Retinal pigment epithelial cell (primary cell): Measurements from ENCODE around the gene KRT14.
"Not testable (repeated sequence)": the region's sequence is repeated elsewhere in the genome, so short reads cannot be mapped to it uniquely, and the experiment has no call there.

Experiments used
- DNase-seq: peaks from one replicate; pipeline ENCODE4 v3.0.0-alpha.2; 2010; ENCODE audit warnings: low read depth
- H3K4me3 ChIP-seq: 2 replicates; pipeline ENCODE4 v1.5.1; 2011; ENCODE audit warnings: mild to moderate bottlenecking, low read length, control low read depth, moderate library complexity
- TF ChIP-seq, protein P1 (sequence below): conservative IDR thresholded peaks from 2 replicates; pipeline ENCODE4 v1.5.1; 2011; ENCODE audit warnings: low read depth, low read length, control low read depth, inconsistent platforms

The KRT14 gene

DNA sequence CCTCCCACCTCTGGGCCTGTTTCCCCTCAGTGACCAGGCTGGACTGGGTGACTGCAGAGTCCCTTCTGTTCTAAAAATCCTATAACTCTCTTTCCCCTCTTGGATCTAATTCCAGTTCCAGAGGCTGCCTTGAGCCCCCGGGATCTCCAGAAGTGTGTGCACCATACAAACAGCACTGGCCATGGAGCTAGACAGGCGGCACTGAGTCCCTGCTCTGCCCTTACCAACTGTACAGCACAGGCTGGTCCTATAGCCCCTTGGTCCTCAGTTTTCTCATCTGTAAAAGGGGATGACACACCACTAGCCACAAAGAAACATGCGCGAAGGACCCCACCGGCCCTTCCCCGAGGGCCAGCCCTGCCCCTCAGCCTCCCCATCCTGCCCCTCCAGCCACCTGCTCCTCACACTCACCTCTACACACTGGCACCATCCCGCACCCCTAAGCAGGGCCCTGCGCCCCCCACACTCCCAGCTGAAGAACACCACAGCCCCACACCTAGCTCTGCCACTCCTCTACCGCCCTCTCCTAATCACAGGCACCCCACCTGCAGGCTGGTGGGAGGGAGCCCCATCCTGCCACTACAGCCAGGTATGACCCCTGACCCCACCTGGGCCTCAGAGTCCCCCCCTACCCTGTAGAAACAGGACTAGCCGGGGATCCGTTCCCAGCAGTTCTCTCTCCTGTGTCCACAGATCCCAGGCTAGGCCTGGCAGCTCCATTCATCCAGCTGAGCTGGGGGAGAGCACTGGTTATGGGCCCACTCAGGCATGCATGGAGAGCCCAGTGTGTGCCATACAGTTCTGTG lies 26.8 kb upstream of the KRT14 start:
- no peak overlapping the region for H3K4me3 ChIP-seq
- no peak for DNase-seq
- TF ChIP-seq, protein P1, sequence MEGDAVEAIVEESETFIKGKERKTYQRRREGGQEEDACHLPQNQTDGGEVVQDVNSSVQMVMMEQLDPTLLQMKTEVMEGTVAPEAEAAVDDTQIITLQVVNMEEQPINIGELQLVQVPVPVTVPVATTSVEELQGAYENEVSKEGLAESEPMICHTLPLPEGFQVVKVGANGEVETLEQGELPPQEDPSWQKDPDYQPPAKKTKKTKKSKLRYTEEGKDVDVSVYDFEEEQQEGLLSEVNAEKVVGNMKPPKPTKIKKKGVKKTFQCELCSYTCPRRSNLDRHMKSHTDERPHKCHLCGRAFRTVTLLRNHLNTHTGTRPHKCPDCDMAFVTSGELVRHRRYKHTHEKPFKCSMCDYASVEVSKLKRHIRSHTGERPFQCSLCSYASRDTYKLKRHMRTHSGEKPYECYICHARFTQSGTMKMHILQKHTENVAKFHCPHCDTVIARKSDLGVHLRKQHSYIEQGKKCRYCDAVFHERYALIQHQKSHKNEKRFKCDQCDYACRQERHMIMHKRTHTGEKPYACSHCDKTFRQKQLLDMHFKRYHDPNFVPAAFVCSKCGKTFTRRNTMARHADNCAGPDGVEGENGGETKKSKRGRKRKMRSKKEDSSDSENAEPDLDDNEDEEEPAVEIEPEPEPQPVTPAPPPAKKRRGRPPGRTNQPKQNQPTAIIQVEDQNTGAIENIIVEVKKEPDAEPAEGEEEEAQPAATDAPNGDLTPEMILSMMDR, result no peak

DNA sequence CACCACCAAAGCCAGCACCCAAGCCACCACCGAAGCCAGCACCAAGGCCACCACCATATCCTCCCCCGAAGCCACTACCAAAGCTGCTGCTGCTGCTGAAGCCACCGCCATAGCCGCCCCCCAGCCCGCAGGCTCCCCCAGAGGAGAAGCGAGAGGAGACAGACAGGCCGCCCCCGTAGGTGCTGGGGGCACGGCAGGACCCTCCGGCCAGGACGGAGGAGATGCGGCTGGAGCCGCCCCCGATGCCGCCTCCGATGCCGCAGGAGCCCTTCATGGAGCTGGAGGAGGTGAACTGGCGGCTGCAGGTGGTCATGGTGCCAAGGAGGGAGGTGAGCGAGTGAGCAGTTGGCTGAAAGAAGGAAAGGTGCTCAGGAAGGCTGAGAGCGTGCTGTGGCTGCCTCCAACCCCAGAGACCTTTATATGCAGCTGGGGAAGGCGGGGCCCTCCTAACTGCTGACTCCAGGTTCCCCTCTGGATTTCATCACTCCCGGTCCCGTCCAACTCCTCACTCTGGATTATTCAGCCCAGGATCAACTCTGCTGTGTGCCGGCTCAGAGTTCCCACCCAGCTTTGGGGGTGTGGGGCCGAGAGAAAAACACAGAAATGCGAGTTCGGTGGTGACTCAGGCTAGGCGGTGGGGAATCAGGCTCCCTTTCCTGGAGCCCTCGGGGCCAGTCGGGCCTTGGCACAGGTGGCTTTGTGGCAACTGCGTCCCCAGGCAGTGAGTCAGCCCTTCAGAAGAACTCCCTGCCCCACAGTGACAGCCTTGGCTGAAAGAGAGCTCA lies 25.9 kb upstream of the KRT14 start, which contains the start of gene KRT16:
Gene KRT16, minus strand, starts transcription at position 392 of the 785 bp plus-strand sequence. Its CDS starts 79 bp downstream, at position 313.
- not testable (repeated sequence) for H3K4me3 ChIP-seq
- peak; percentile 57 for DNase-seq

- H3K4me3 ChIP-seq, result no peak overlapping the region
- DNase-seq, result no peak
- TF ChIP-seq, protein P1, result no peak
These were observed 24.4 kb upstream of the KRT14 start for GRCh38 chr17:41610965-41611640.

DNA sequence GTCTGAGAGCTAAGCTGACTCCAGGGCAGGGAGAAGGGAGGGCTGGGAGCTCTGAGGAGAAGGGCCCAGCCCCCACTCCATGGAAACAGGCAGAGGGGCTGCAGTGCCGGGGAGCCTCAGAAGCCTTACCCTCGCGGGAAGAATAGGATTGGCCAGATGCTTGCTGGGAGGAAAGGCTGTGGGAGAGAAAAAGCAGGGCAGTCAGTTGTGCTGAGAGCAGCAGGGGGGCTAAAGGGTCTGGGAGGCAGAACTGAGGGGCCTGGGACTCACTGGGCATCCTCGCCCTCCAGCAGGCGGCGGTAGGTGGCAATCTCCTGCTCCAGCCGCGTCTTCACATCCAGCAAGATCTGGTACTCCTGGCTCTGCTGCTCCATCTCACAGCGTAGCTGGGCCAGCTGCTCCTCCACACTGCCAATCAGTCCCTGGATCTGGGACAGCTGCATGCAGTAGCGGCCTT lies 23.4 kb upstream of the KRT14 start:
- H3K4me3 ChIP-seq, DNase-seq: not testable (repeated sequence)
- TF ChIP-seq, protein P1, result peak; percentile 56

- DNase-seq, H3K4me3 ChIP-seq: not testable (repeated sequence)
These were observed 20.2 kb upstream of the KRT14 start for GRCh38 chr17:41606930-41607329.

- no peak for DNase-seq
These were observed 15.8 kb upstream of the KRT14 start for GRCh38 chr17:41602524-41602923.

GRCh38 chr17:41600318-41600717 lies 13.6 kb upstream of the KRT14 start:
- no peak overlapping the region for H3K4me3 ChIP-seq
- TF ChIP-seq, protein P1, result no peak
- no peak for DNase-seq

More at GRCh38 chr17:41602524-41602923, 15.8 kb upstream of the KRT14 start:
- TF ChIP-seq, protein P1, result peak; percentile 8
- no peak overlapping the region for H3K4me3 ChIP-seq
